Measurements from ENCODE around the gene FARS2.

- TF ChIP-seq CTCF (IDR thresholded peaks at IDR 0.05 in 2 of 3, conservative IDR thresholded peaks at IDR 0.05 in 1 of 3; ENCODE audit: borderline replicate concordance in 1 of 3, insufficient read depth in 1 of 3, low read depth in 2 of 3, low read length in 2 of 3) (peak; percentile 56 to 71 (median 64); a peak in 5 of 6 replicates), RAD21 (IDR thresholded peaks at IDR 0.05; ENCODE audit: low read depth) (peak; percentile 73), REST (IDR thresholded peaks at IDR 0.05; ENCODE audit: low read depth) (no peak), POLR2A (IDR thresholded peaks at IDR 0.05; ENCODE audit: borderline replicate concordance, extremely low read depth, insufficient read depth, insufficient read length) (no peak), POLR2AphosphoS5 (IDR thresholded peaks at IDR 0.05; ENCODE audit: low read depth, low read length) (no peak), SRF (IDR thresholded peaks at IDR 0.05; ENCODE audit: low read depth) (no peak), EZH2 (IDR thresholded peaks at IDR 0.05) (no peak)
These were observed 118.4 kb downstream of the FARS2 start for GRCh38 chr6:5379647-5380242.

Measured in HCT116 (cell line).